Heart left ventricle (tissue), 13 donors: Measurements from ENCODE around the gene DLK2.

Experiments
- POLR2A ChIP-seq, 2 donors: fragments of 450-650 bp; IDR thresholded peaks; one replicate each; pipeline ENCODE4 v1.6.1; 2017; ENCODE audit warnings: antibody characterized with exemption in 2 of 2, mild to moderate bottlenecking in 2 of 2, moderate library complexity in 2 of 2
- TF ChIP-seq, protein P1 (sequence below), 12 donors: fragments of 200-600 bp; sonication (generic) in 4 of 12; IDR thresholded peaks; one replicate each; pipeline versions ENCODE4 v1.5.0 to v1.8.0; 2018 to 2022; ENCODE audit warnings: antibody characterized with exemption in 12 of 12, mild to moderate bottlenecking in 5 of 12
- donor health status: ischemic (EF 13 %, LVEDD 7.1; RV severe dilation, severe dysfunction).
- donor health status: DM: no; HTN: yes; CAD: no.
- donor health status: DM: no; HTN: no; CAD: no.
- donor health status: ischemic (EF 25% LVEDD 6.9; RV normal size, moderate dysfunction).
- donor health status: ischemic (EF 25% LVEDD 5.7; RV mildly dilated, moderate dysfunction).
- donor health status: ischemic (EF 35%, LVEDD 5.7; RV mildly dilated, moderate dysfunction).
- donor health status: nonischemic (EF 11% LVEDD 7.7; RV severe dilation, severe dysfunction).
- donor health status: DM: yes; HTN: yes; CAD: no.
- donor health status: PGD.
- donor health status: ischemic (EF 29% LVEDD 5.4; RV normal size, mild dysfunction).
- donor health status: nonischemic (EF 23%, LVEDD 6.1; RV moderate dilation, normal function).

DNA sequence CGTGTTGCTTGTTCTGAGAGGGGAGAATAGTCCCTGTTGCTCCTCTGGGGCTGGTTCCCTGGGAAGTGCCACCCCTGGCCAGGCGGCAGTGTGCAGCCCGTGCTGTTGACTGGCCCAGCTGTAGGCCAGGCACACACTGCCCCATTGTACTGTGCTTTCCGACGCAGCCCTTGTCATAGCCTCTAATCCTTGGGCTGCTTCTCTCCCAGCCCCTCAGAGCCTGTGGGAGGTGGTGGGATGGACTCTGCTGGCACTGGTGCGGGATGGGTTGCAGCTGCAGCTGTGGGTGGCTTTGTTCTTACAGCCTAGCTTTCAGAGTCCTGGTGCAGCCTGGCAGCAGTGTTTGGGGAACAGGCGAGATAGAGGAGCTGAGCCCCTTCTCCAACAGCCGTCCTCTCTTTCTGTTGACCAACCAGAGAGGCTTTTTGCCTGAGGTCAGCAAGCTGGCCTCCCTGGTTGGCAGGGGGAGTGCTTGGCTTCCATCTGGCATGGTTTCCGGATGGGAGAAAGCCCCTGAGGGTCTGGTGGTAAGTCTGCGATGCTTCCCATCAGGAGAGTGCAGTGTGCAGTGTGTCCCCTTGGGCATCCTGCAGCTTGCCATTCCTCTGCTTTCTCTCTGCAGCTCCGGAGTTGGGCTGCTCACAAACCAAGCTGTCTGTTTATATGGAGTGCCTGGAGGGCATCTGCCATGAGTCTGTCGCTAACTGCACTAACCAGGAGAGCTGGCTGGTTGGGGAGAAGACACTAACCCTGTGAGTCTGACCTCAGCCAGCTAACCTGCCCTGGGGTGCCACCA is 34.1 kb upstream of the DLK2 start:
- TF ChIP-seq POLR2A (IDR thresholded peaks at IDR 0.05): no peak
- TF ChIP-seq, protein P1, sequence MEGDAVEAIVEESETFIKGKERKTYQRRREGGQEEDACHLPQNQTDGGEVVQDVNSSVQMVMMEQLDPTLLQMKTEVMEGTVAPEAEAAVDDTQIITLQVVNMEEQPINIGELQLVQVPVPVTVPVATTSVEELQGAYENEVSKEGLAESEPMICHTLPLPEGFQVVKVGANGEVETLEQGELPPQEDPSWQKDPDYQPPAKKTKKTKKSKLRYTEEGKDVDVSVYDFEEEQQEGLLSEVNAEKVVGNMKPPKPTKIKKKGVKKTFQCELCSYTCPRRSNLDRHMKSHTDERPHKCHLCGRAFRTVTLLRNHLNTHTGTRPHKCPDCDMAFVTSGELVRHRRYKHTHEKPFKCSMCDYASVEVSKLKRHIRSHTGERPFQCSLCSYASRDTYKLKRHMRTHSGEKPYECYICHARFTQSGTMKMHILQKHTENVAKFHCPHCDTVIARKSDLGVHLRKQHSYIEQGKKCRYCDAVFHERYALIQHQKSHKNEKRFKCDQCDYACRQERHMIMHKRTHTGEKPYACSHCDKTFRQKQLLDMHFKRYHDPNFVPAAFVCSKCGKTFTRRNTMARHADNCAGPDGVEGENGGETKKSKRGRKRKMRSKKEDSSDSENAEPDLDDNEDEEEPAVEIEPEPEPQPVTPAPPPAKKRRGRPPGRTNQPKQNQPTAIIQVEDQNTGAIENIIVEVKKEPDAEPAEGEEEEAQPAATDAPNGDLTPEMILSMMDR (IDR thresholded peaks at IDR 0.05): no peak
